HUES64 (cell line): ENCODE results near the gene CCDC54.

Source experiments
- H3K27ac ChIP-seq: 2 replicates; pipeline ENCODE4 v1.7.0; 2013; ENCODE audit warnings: low read depth, low read length, inconsistent platforms
- H3K27me3 ChIP-seq: 2 replicates; pipeline ENCODE4 v1.6.1; 2013; ENCODE audit warnings: mild to moderate bottlenecking, low read length; ENCODE audit not compliant: insufficient read depth
- H3K36me3 ChIP-seq: 2 replicates; pipeline ENCODE4 v1.6.1; 2013; ENCODE audit warnings: mild to moderate bottlenecking, low read length; ENCODE audit not compliant: insufficient read depth
- H3K4me1 ChIP-seq: 2 replicates; pipeline ENCODE4 v1.6.1; 2013; ENCODE audit warnings: mild to moderate bottlenecking, low read length, moderate library complexity; ENCODE audit not compliant: insufficient read depth
- H3K4me3 ChIP-seq: 2 replicates; pipeline ENCODE4 v1.5.1; 2013; ENCODE audit warnings: mild to moderate bottlenecking, low read length, moderate library complexity
- H3K9ac ChIP-seq: 2 replicates; pipeline ENCODE4 v1.6.1; 2013; ENCODE audit warnings: mild to moderate bottlenecking, low read depth, low read length
- H3K9me3 ChIP-seq: 2 replicates; pipeline ENCODE4 v1.6.1; 2013; ENCODE audit warnings: low read depth, low read length; ENCODE audit not compliant: insufficient read depth
- WGBS: fragments of 150-250, 120-280 bp; methylation state at CpG from one replicate; pipeline ENCODE4 v1.1.7; 2013; ENCODE audit warnings: missing lambda C conversion rate; 5-methylcytosine and 5-hydroxymethylcytosine counted together

CCDC54 gene

DNA sequence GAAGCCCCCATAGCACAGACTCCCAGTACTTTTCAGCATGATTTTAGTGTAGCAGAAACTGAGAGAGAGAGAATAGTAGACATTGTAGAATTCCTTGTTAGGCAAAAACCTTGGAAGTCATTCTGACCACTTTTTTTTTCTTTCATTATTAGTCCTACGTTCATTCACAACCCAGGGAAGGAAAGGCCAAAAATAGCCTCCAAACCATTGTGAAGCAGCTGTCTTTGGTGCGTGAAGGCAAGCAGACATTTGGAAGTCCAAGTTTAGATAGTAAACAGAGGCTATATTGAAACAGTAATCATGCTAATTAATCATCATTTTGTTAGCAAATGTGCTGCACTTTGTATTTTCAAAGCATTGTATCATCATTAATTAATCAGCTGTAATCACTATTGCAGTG is 34.5 kb downstream of the CCDC54 start:
- Histone ChIP-seq H3K27ac (no peak overlapping the region), H3K36me3 (no peaks in the 10 kb centered on the region), H3K9me3 (peaks cover 12% of the 10 kb centered on the region), H3K4me1 (no peaks in the 10 kb centered on the region), H3K27me3 (no peaks in the 10 kb centered on the region), H3K4me3 (no peak overlapping the region), H3K9ac (no peak overlapping the region)
- 94% methylated on average over 2 of the region's 2 CpGs for WGBS

GRCh38 chr3:107412376-107412775 is 35.1 kb downstream of the CCDC54 start:
- 88% methylated on average over 3 of the region's 3 CpGs for WGBS
- H3K27me3 ChIP-seq = no peaks in the 10 kb centered on the region
- H3K36me3 ChIP-seq = no peaks in the 10 kb centered on the region
- no peak overlapping the region for H3K9ac ChIP-seq
- peaks cover 12% of the 10 kb centered on the region for H3K9me3 ChIP-seq
- no peak overlapping the region for H3K27ac ChIP-seq
- H3K4me1 ChIP-seq = no peaks in the 10 kb centered on the region
- H3K4me3 ChIP-seq = no peak overlapping the region

GRCh38 chr3:107413264-107413663 is 36.0 kb downstream of the CCDC54 start:
- H3K9ac ChIP-seq = no peak overlapping the region
- H3K4me3 ChIP-seq = no peak overlapping the region
- no peak overlapping the region for H3K27ac ChIP-seq
- H3K27me3 ChIP-seq = no peaks in the 10 kb centered on the region
- H3K9me3 ChIP-seq = peaks cover 12% of the 10 kb centered on the region
- no peaks in the 10 kb centered on the region for H3K36me3 ChIP-seq
- H3K4me1 ChIP-seq = no peaks in the 10 kb centered on the region
- WGBS = 93% methylated on average over 6 of the region's 6 CpGs

- no peak overlapping the region for H3K4me3 ChIP-seq
These were observed 37.2 kb downstream of the CCDC54 start for GRCh38 chr3:107414325-107414964.

DNA sequence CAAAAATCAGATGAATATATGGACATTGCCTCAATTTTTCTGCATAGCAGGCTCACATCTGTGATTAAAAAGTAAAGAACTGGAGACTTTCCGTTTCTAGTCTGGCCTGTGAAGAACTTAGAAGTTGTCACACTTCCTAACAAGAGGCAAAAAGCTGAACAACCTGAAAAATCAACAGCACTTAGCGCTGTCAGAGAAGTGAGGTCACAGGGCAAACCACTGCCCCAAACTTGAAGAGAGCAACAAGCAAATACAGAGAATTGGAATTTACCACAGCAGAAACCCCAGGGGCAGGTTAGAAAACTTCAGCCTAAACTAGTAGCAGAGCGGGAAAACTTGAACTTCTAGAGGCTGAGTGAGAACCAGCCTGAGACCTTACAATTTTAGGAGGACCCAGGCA is 38.9 kb downstream of the CCDC54 start:
- Histone ChIP-seq H3K4me3 (no peak overlapping the region), H3K9ac (no peak overlapping the region), H3K36me3 (no peaks in the 10 kb centered on the region), H3K27ac (no peak overlapping the region), H3K9me3 (no peaks in the 10 kb centered on the region), H3K27me3 (no peaks in the 10 kb centered on the region), H3K4me1 (peaks cover 2% of the 10 kb centered on the region; the same call in 1 of the 2 replicates)
- 91% methylated on average over 3 of the region's 3 CpGs for WGBS

More at GRCh38 chr3:107414325-107414964, 37.2 kb downstream of the CCDC54 start:
- H3K9ac ChIP-seq = no peak overlapping the region
- H3K9me3 ChIP-seq = peaks cover 7% of the 10 kb centered on the region
- H3K36me3 ChIP-seq = no peaks in the 10 kb centered on the region
- WGBS = no CpG with 5 or more reads among the region's 1 CpG
- H3K27me3 ChIP-seq = no peaks in the 10 kb centered on the region
- H3K27ac ChIP-seq = no peak overlapping the region
- no peaks in the 10 kb centered on the region for H3K4me1 ChIP-seq

DNA sequence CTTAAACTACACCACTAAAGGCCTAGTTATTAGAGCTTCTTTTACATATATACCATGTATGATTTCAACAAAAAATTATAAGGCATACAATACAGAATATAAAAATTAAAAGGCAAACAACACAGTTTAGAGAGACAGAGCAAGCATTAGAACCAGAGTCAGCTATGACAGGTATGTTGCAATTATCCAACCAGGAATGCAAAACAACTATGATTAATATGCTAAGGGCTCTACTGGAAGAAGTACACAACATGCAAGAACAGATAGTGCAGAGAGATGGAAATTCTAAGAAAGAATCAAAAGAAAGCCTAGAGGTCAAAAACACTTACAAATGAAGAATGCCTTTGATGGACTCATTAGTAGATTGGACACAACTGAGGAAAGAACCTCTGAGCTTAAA is 39.6 kb downstream of the CCDC54 start:
- H3K36me3 ChIP-seq = no peaks in the 10 kb centered on the region
- no peak overlapping the region for H3K27ac ChIP-seq
- no peaks in the 10 kb centered on the region for H3K9me3 ChIP-seq

GRCh38 chr3:107421170-107421792 is 44.0 kb downstream of the CCDC54 start:
- Histone ChIP-seq H3K4me3 (no peak overlapping the region), H3K27ac (no peak overlapping the region), H3K27me3 (no peaks in the 10 kb centered on the region), H3K36me3 (no peaks in the 10 kb centered on the region), H3K9me3 (no peaks in the 10 kb centered on the region), H3K4me1 (peaks cover 3% of the 10 kb centered on the region; the same call in 1 of the 2 replicates), H3K9ac (no peak overlapping the region)
- WGBS = 17% methylated on average over 3 of the region's 4 CpGs

More for the DNA sequence above, 39.6 kb downstream of the CCDC54 start:
- H3K4me1 ChIP-seq = peaks cover 3% of the 10 kb centered on the region; the same call in 1 of the 2 replicates
- no peak overlapping the region for H3K4me3 ChIP-seq
- H3K9ac ChIP-seq = no peak overlapping the region
- no peaks in the 10 kb centered on the region for H3K27me3 ChIP-seq

GRCh38 chr3:107421881-107422280 is 44.6 kb downstream of the CCDC54 start:
- WGBS = 100% methylated on average over 1 of the region's 1 CpG
- no peak overlapping the region for H3K9ac ChIP-seq
- H3K4me1 ChIP-seq = peaks cover 3% of the 10 kb centered on the region; the same call in 1 of the 2 replicates
- no peak overlapping the region for H3K27ac ChIP-seq
- H3K36me3 ChIP-seq = no peaks in the 10 kb centered on the region
- no peaks in the 10 kb centered on the region for H3K9me3 ChIP-seq
- H3K4me3 ChIP-seq = no peak overlapping the region
- no peaks in the 10 kb centered on the region for H3K27me3 ChIP-seq

GRCh38 chr3:107425033-107425432 is 47.8 kb downstream of the CCDC54 start:
- no peaks in the 10 kb centered on the region for H3K9me3 ChIP-seq
- H3K36me3 ChIP-seq = no peaks in the 10 kb centered on the region
- no peak overlapping the region for H3K27ac ChIP-seq
- no peak overlapping the region for H3K9ac ChIP-seq
- H3K27me3 ChIP-seq = peaks cover 17% of the 10 kb centered on the region
- H3K4me1 ChIP-seq = peaks cover 4% of the 10 kb centered on the region; the same call in 1 of the 2 replicates
- H3K4me3 ChIP-seq = no peak overlapping the region

GRCh38 chr3:107426223-107426622 is 49.0 kb downstream of the CCDC54 start:
- 70% methylated on average over 3 of the region's 3 CpGs for WGBS

More at GRCh38 chr3:107426223-107426622, 49.0 kb downstream of the CCDC54 start:
- Histone ChIP-seq H3K4me3 (no peak overlapping the region), H3K4me1 (peaks cover 9% of the 10 kb centered on the region; the same call in 1 of the 2 replicates), H3K36me3 (no peaks in the 10 kb centered on the region), H3K9me3 (no peaks in the 10 kb centered on the region), H3K27ac (no peak overlapping the region), H3K9ac (no peak overlapping the region), H3K27me3 (peaks cover 29% of the 10 kb centered on the region)
